Activated T-helper 1 cell treated with anti-CD3 and anti-CD28 coated beads, Interleukin-2, amount 50 U/mL, for 16 hours (primary cell): ENCODE results near the gene SPATC1L.
A peak's percentile ranks its signal among the peaks of the same experiment; 100 is the strongest.
"Not testable (repeated sequence)": the region's sequence is repeated elsewhere in the genome, so short reads cannot be mapped to it uniquely, and the experiment has no call there.

Source experiments
- DNase-seq, 2 donors: peaks; one replicate each; pipeline ENCODE4 v3.0.0-alpha.2; 2020; ENCODE audit warnings: low read depth in 1 of 2, low spot score in 1 of 2

Gene SPATC1L

GRCh38 chr21:46184625-46185555 is 631 bp upstream of the SPATC1L start:
- DNase-seq = peak in 1 of 2 donors; percentile 45

GRCh38 chr21:46183337-46183909 is 836 bp downstream of the SPATC1L start:
- DNase-seq = not testable (repeated sequence)

- no peak for DNase-seq
Observed at GRCh38 chr21:46182548-46183336, 1.5 kb downstream of the SPATC1L start.

GRCh38 chr21:46181953-46182547 is 2.2 kb downstream of the SPATC1L start:
- DNase-seq = no peak

GRCh38 chr21:46181436-46181835 is 2.8 kb downstream of the SPATC1L start:
- DNase-seq = no peak

GRCh38 chr21:46180778-46181391 is 3.4 kb downstream of the SPATC1L start:
- no peak for DNase-seq

GRCh38 chr21:46180079-46180722 is 4.1 kb downstream of the SPATC1L start:
- no peak for DNase-seq

- no peak for DNase-seq
Observed at GRCh38 chr21:46179708-46180078, 4.6 kb downstream of the SPATC1L start.

- no peak for DNase-seq
Observed at GRCh38 chr21:46178961-46179360, 5.3 kb downstream of the SPATC1L start.

GRCh38 chr21:46176443-46177129 is 7.7 kb downstream of the SPATC1L start:
- not testable (repeated sequence) for DNase-seq

GRCh38 chr21:46173573-46173972 is 10.7 kb downstream of the SPATC1L start:
- DNase-seq = no peak

- no peak for DNase-seq
Observed at GRCh38 chr21:46172863-46173528, 11.3 kb downstream of the SPATC1L start.

- DNase-seq = no peak
Observed at GRCh38 chr21:46171996-46172862, 12.0 kb downstream of the SPATC1L start.

- no peak for DNase-seq
Observed at GRCh38 chr21:46171585-46171984, 12.7 kb downstream of the SPATC1L start.

- DNase-seq = not testable (repeated sequence)
Observed at GRCh38 chr21:46170436-46171193, 13.6 kb downstream of the SPATC1L start.

GRCh38 chr21:46168659-46169386 is 15.4 kb downstream of the SPATC1L start:
- DNase-seq = no peak

- DNase-seq = no peak
Observed at GRCh38 chr21:46168238-46168637, 16.0 kb downstream of the SPATC1L start.
